Measurements from ENCODE around the gene CENPVL3.

DNA sequence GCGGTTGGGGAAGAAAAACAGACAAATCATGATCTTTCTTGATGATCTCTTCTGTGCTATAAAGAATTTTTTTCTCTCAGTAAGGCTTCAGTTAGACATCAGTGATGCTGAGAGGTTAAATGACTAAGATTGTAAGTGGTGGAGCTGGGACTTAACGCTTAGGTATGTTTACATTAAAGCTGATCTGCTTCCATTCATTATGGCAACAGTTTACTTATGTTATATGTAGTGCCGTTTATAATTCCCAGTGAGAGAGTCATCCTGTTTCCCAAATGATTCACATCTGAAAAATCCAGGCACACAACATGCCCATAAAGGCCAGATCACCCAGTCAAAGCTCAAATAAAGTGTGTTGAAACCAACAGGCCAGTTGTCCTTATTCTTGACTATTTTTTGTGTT is 50.1 kb downstream of the CENPVL3 start:
- TF ChIP-seq POLR2A (IDR thresholded peaks at IDR 0.05; ENCODE audit: low read length) (no peak), GATA1 (IDR thresholded peaks at IDR 0.05; ENCODE audit: low read depth, low read length) (no peak)
